Myometrial cell (primary cell): ENCODE results near the gene RPAIN. TPM values are rescaled to one million over a fixed set of nuclear protein-coding genes. Genes with fewer than 3 reads are reported as not detected.

ENCODE experiments used
- total RNA-seq: library from RNA; depleted of rRNA; stranded (reverse); fragments of >200 nt; gene quantifications from 2 replicates; pipeline ENCODE4 v1.2.3, GENCODE V29; 2015

Gene RPAIN
- 21.6 and 35.3 TPM in 2 replicates for total RNA-seq

DNA sequence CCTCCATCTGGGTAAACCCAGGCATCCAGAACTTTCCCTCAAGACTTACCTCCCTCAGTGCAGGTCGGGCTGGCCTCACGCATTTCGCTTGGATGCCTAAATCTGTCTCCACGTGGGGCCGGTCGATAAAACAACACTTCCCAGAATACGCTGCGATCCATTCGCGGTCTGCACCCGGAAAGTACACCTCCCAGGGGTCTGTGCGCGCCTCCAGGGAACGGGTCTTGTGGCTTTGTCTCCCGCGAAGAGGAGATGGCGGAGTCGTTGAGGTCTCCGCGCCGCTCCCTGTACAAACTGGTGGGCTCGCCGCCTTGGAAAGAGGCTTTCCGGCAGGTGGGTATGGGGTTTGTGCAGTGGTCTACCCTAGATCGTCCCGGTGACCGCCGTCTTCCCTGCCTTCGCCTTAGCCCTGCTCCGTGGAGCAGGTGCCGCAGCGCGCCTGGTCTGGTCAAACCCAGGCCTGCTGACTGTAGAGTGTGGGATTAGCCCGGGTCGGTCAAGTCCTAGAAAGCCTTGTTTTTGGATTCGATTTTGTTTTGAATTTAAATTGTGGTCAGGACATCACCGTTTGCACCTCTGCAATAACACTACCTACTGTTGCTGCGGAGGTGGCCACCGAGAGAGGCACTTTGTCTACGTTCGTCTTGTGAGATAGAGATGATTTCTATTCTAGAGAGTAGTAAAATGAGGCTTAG lies at the start of gene RPAIN:
RPAIN (plus strand) TSS at position 224 of the 695 bp plus-strand sequence; CDS start at position 253, 29 bp downstream.

GRCh38 chr17:5419356-5419958 lies 525 bp upstream of the RPAIN start, which contains the start of gene NUP88:
Gene NUP88 (minus strand): TSS chr17:5419662. CDS start chr17:5419650, 12 bp downstream.

DNA sequence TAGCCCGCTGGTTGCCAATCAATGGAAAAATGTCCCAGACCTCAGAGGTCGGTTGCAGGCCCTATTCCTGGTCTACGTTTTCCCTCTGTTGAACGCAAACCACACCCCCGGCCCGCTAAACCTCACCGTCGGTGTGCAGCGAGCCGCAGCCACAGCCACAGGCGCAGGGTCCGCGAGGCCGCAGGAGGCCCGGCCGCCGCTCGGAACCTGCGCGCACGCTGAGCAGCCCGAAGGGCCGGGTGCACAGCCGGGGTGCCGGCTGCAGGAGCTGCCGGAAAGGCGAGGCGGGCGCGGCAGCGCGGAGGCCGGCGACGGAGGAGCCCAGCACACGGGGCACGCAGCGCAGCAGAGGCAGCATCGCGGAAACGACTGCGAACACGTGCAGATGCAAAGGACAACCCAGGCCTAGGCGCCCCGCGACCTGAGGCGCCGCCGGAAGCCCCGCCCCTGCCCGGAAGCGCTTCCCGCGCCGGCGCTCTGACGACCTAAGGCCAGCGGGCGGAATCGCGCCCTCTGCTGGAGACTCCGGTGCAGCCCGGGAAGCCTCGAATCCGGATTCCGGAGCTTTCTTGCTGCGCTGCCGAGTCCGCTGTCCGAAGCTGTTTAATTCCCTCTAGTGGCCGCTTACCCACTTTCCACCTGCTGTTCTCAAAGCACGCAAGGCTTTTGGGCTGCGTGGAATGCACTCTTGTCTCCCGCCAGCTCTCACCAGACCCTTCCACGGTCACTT lies 18.9 kb downstream of the RPAIN start, which contains the start of gene C1QBP:
C1QBP (minus strand) TSS at position 440 of the 730 bp plus-strand sequence; CDS start at position 358, 82 bp downstream.

Other genes with a start within 250 kb of the RPAIN start
- gene ZNF594, start 228.3 kb upstream of the RPAIN start, total RNA-seq: 0.29 and 1.6 TPM in 2 replicates
- gene SCIMP, start 185.3 kb upstream of the RPAIN start, total RNA-seq: not detected in 2 replicates
- gene RABEP1, start 137.9 kb upstream of the RPAIN start, total RNA-seq: 31.2 and 31.4 TPM in 2 replicates
- gene NUP88, start 520 bp upstream of the RPAIN start, total RNA-seq: 74.1 and 86.3 TPM in 2 replicates
- 289 and 326 TPM in 2 replicates for gene C1QBP, start 19.0 kb downstream of the RPAIN start, total RNA-seq
- 3.2 and 6.0 TPM in 2 replicates for gene DHX33, start 48.8 kb downstream of the RPAIN start, total RNA-seq
- gene DERL2, start 66.0 kb downstream of the RPAIN start, total RNA-seq: 28.9 and 36.0 TPM in 2 replicates
- gene MIS12, start 66.4 kb downstream of the RPAIN start, total RNA-seq: 7.8 and 8.7 TPM in 2 replicates
- 27.5 and 28.5 TPM in 2 replicates for gene NLRP1, start 164.3 kb downstream of the RPAIN start, total RNA-seq